Duodenal mucosa (tissue), 2 donors: Measurements from ENCODE around the gene NRP2.

Experiments
- H3K27ac ChIP-seq: one replicate; pipeline ENCODE4 v1.7.0; 2013; ENCODE audit warnings: low read depth, low read length
- H3K27me3 ChIP-seq, 2 donors: one replicate each; pipeline ENCODE4 v1.7.0; 2013; ENCODE audit warnings: low read length in 2 of 2, control low read depth in 1 of 2; ENCODE audit not compliant: insufficient read depth in 2 of 2, control insufficient read depth in 1 of 2
- H3K36me3 ChIP-seq, 2 donors: one replicate each; pipeline ENCODE4 v1.7.0; 2013; ENCODE audit warnings: low read length in 2 of 2, control low read depth in 1 of 2; ENCODE audit not compliant: insufficient read depth in 2 of 2, control insufficient read depth in 1 of 2
- H3K4me1 ChIP-seq, 2 donors: one replicate each; pipeline ENCODE4 v1.7.0; 2013; ENCODE audit warnings: low read length in 2 of 2, control low read depth in 1 of 2; ENCODE audit not compliant: insufficient read depth in 2 of 2, control insufficient read depth in 1 of 2
- H3K4me3 ChIP-seq, 2 donors: one replicate each; pipeline ENCODE4 v1.7.0; 2013; ENCODE audit warnings: low read length in 2 of 2, low read depth in 1 of 2
- H3K9ac ChIP-seq, 2 donors: one replicate each; pipeline ENCODE4 v1.7.0; 2013; ENCODE audit warnings: low read length in 2 of 2, low read depth in 1 of 2
- H3K9me3 ChIP-seq, 2 donors: one replicate each; pipeline ENCODE4 v1.7.0; 2013; ENCODE audit warnings: low read length in 2 of 2, control low read depth in 1 of 2; ENCODE audit not compliant: control insufficient read depth in 1 of 2

NRP2 gene

GRCh38 chr2:205752296-205752820 is 70.1 kb downstream of the NRP2 start:
- no peaks in the 10 kb centered on the region for H3K27me3 ChIP-seq
- no peak overlapping the region for H3K4me3 ChIP-seq
- H3K27ac ChIP-seq, result no peak overlapping the region
- no peak overlapping the region for H3K9ac ChIP-seq
- peaks cover 20 to 37% of the 10 kb centered on the region in 2 donors for H3K4me1 ChIP-seq
- no peaks in the 10 kb centered on the region for H3K9me3 ChIP-seq
- H3K36me3 ChIP-seq, result peaks cover 0 to 3% of the 10 kb centered on the region in 2 donors

DNA sequence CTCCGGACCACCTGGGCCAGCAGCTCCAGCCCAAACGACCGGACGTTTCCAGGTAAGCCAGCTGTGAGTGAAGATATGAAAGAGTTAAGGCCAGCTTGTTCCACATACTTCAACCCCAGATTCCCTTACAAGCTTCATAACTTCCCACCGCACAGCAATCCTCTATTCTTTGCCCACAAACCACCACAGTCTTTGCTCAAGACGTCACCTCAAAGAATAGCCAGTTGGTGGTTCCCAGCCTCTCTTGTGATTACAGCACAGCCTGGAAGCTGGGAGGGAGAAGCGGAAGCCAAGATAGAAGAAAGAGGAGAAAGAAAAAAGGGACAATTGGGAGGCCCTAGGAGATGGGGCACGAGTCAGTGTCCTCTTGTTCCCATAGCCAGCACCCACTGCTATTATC is 70.6 kb downstream of the NRP2 start:
- no peaks in the 10 kb centered on the region for H3K27me3 ChIP-seq
- H3K36me3 ChIP-seq, result peaks cover 0 to 3% of the 10 kb centered on the region in 2 donors
- H3K4me3 ChIP-seq, result no peak overlapping the region
- no peak overlapping the region for H3K9ac ChIP-seq
- peaks cover 16 to 33% of the 10 kb centered on the region in 2 donors for H3K4me1 ChIP-seq
- H3K27ac ChIP-seq, result no peak overlapping the region
- H3K9me3 ChIP-seq, result no peaks in the 10 kb centered on the region

DNA sequence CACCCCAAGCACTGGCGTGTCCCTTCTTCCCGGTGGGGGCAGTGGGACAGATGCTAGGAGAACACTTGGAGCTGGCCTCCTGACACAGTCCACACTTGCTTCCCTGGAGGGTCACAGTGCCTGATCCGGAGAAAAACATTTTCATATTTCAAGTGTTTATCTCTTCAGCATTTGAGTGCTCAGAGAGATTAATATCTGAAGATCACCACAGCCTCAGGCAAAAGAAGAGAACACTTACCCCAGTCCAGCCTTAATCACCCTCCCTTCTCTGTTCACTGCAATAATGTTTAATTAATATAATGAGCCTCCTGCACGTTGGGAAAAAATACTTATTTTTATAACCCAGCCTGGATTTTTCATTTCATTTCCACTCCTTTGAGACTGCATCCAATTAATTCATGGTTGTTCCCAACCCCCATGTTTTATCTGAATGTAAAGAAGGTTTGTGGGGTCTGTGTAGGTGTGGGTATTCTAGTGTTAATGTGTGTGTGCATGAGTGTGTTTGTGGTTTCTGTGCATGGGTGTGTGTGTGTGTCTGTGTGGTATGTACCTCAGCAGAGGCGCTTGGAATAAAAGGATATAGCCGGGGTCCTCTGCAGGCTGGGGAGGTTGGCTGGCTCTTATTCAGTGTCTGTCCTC is 72.1 kb downstream of the NRP2 start:
- Histone ChIP-seq H3K9ac (no peak overlapping the region), H3K36me3 (peaks cover 0 to 3% of the 10 kb centered on the region in 2 donors), H3K9me3 (no peaks in the 10 kb centered on the region), H3K27me3 (no peaks in the 10 kb centered on the region), H3K4me3 (no peak overlapping the region), H3K27ac (no peak overlapping the region), H3K4me1 (peaks cover 16 to 29% of the 10 kb centered on the region in 2 donors)

DNA sequence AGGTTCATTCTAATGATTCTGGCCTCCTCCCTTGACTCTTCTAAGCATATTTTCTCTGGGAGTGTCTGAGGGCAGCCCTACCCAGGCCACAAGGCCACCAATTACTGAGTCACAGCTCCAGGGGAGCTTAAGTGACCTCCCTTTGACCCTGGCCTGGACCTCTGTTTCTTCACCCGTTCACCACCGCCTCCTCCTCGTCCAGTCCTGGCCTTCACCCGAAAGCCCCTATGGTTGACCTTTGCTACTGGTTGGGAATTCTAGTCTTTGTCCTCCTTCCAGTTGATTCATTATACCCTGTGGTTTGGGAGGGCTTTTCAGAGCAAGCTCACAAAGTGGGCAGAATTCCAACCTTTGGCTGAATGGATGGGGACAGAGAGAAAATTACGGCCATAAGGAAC is 72.6 kb downstream of the NRP2 start:
- peaks cover 16 to 29% of the 10 kb centered on the region in 2 donors for H3K4me1 ChIP-seq
- H3K36me3 ChIP-seq, result no peaks in the 10 kb centered on the region
- H3K9ac ChIP-seq, result no peak overlapping the region
- no peak overlapping the region for H3K27ac ChIP-seq
- H3K4me3 ChIP-seq, result no peak overlapping the region
- H3K9me3 ChIP-seq, result no peaks in the 10 kb centered on the region
- no peaks in the 10 kb centered on the region for H3K27me3 ChIP-seq

GRCh38 chr2:205755923-205756322 is 73.6 kb downstream of the NRP2 start:
- Histone ChIP-seq H3K36me3 (no peaks in the 10 kb centered on the region), H3K9ac (no peak overlapping the region), H3K27me3 (no peaks in the 10 kb centered on the region), H3K9me3 (no peaks in the 10 kb centered on the region), H3K4me1 (peaks cover 16 to 29% of the 10 kb centered on the region in 2 donors), H3K27ac (peak overlapping the region; percentile 16), H3K4me3 (no peak overlapping the region)

- Histone ChIP-seq H3K27ac (no peak overlapping the region), H3K9me3 (no peaks in the 10 kb centered on the region), H3K36me3 (no peaks in the 10 kb centered on the region), H3K9ac (no peak overlapping the region), H3K4me1 (peaks cover 16 to 29% of the 10 kb centered on the region in 2 donors), H3K4me3 (no peak overlapping the region), H3K27me3 (no peaks in the 10 kb centered on the region)
These were observed 75.0 kb downstream of the NRP2 start for GRCh38 chr2:205757271-205757670.

GRCh38 chr2:205758051-205758450 is 75.8 kb downstream of the NRP2 start:
- H3K27me3 ChIP-seq, result no peaks in the 10 kb centered on the region
- H3K4me1 ChIP-seq, result peaks cover 16 to 29% of the 10 kb centered on the region in 2 donors
- no peak overlapping the region for H3K9ac ChIP-seq
- H3K4me3 ChIP-seq, result no peak overlapping the region
- H3K27ac ChIP-seq, result no peak overlapping the region
- no peaks in the 10 kb centered on the region for H3K36me3 ChIP-seq
- H3K9me3 ChIP-seq, result no peaks in the 10 kb centered on the region

DNA sequence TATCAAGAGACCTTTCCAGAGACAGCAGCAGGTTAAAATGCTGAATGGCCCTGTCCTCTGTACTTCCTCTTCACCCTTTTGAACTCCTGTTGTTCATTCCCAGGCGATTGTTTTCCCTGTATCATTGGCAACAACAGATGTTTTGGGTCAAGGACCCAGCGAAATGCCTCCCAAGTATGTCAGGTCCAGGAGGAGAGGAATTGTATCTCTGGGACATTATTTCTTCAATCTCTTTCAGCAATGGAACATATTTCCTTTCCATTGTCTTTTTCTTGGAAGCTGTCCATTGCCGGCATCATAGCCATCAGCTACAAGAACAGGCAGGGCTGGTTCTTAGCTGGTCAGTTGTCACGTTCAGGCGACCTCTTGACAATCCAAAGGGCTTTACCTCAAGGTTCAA is 76.2 kb downstream of the NRP2 start:
- no peaks in the 10 kb centered on the region for H3K36me3 ChIP-seq
- no peak overlapping the region for H3K27ac ChIP-seq
- H3K4me3 ChIP-seq, result no peak overlapping the region
- peaks cover 18 to 26% of the 10 kb centered on the region in 2 donors for H3K4me1 ChIP-seq
- H3K27me3 ChIP-seq, result no peaks in the 10 kb centered on the region
- no peak overlapping the region for H3K9ac ChIP-seq
- no peaks in the 10 kb centered on the region for H3K9me3 ChIP-seq

DNA sequence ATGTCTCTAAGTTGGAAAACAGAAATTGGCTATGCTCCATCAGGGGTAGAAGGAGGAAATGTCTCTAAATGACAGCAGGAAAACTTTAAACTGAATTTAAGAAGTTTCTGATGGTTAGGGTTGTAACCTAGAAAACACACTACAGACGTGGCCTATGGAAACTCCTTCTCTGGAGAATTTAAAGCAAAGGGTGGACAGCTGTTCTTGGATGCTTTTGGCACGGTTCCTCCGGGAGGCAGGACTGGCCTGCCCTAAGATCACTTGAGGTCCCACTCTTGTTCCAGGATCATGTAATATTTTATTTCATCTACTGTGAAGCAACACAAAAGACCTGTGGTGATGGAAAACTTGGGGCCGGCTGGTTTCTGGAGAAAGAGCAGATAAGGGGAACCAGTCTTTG is 77.0 kb downstream of the NRP2 start:
- no peak overlapping the region for H3K4me3 ChIP-seq
- H3K36me3 ChIP-seq, result no peaks in the 10 kb centered on the region
- no peak overlapping the region for H3K27ac ChIP-seq
- H3K9me3 ChIP-seq, result no peaks in the 10 kb centered on the region
- peaks cover 23 to 29% of the 10 kb centered on the region in 2 donors for H3K4me1 ChIP-seq
- no peaks in the 10 kb centered on the region for H3K27me3 ChIP-seq
- no peak overlapping the region for H3K9ac ChIP-seq

- Histone ChIP-seq H3K36me3 (no peaks in the 10 kb centered on the region), H3K4me3 (no peak overlapping the region), H3K4me1 (peaks cover 22 to 30% of the 10 kb centered on the region in 2 donors), H3K9ac (no peak overlapping the region), H3K27ac (no peak overlapping the region), H3K27me3 (no peaks in the 10 kb centered on the region), H3K9me3 (no peaks in the 10 kb centered on the region)
These were observed 77.4 kb downstream of the NRP2 start for GRCh38 chr2:205759732-205760131.
